ENCODE measurements around the gene MKRN1. TPM values are rescaled to one million over a fixed set of nuclear protein-coding genes. Genes with fewer than 3 reads are reported as not detected.
"Not testable (repeated sequence)": the region's sequence is repeated elsewhere in the genome, so short reads cannot be mapped to it uniquely, and the experiment has no call there.

Gene MKRN1
- total RNA-seq, 1 experiment from 2014 or later, result 77.7 TPM

DNA sequence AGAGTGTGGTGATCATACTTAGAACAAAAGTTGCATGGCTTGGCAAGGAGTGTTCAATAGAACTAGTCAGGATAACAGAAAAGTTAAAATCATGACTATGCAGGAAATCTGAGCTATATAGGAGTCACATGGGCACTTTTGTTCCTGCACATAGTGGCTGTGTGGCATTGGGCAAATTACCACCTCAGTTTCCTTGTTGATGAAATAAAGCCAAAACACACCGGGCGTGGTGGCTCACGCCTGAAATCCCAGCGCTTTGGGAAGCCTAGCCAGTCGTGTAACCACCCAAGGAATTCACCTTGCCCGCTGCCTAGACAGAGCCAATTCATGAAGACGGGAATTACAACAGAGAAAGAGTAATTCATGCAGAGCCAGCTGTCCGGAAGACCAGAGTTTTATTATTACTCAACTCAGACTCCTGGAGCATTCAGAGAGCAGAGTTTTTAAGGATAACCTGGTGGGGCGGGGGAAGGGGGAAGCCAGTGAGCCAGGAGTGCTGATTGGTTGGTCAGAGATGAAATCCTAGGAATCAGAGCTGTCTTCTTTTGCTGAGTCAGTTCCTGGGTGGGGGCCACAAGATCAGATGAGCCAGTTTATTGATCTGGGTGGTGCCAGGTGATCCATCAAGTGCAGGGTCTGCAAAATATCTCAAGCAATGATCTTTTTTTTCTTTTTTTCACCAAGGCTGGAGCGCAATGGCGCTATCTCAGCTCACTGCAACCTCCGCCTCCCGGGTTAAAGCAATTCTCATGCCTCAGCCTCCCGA, 6.4 kb upstream of the MKRN1 start:
- no peak for DNase-seq (ENCODE audit: low read depth)

- no peak for DNase-seq (ENCODE audit: low read depth)
Observed at GRCh38 chr7:140484951-140485499, 5.7 kb upstream of the MKRN1 start.

DNA sequence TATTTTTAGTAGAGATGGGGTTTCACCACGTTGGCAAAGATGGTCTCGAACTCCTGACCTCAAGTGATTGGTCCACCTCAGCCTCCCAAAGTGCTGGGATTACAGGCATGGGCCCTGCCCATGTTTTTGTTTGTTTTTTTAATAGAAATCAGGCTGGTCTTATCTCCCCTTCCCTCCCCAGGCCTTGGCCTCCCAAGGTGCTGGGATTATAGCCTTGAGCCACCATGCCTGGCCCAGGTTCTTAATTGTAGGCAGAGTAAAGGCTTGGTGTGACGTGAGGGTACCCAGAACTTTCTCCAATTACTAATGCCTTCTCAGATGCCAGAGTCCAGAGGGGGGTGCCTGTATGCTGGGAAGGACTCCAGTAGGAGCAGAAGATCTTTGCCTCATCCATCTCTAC, 5.2 kb upstream of the MKRN1 start:
- no peak for DNase-seq (ENCODE audit: low read depth)

GRCh38 chr7:140479739-140480084, 407 bp upstream of the MKRN1 start:
- no peak for DNase-seq (ENCODE audit: low read depth)

DNA sequence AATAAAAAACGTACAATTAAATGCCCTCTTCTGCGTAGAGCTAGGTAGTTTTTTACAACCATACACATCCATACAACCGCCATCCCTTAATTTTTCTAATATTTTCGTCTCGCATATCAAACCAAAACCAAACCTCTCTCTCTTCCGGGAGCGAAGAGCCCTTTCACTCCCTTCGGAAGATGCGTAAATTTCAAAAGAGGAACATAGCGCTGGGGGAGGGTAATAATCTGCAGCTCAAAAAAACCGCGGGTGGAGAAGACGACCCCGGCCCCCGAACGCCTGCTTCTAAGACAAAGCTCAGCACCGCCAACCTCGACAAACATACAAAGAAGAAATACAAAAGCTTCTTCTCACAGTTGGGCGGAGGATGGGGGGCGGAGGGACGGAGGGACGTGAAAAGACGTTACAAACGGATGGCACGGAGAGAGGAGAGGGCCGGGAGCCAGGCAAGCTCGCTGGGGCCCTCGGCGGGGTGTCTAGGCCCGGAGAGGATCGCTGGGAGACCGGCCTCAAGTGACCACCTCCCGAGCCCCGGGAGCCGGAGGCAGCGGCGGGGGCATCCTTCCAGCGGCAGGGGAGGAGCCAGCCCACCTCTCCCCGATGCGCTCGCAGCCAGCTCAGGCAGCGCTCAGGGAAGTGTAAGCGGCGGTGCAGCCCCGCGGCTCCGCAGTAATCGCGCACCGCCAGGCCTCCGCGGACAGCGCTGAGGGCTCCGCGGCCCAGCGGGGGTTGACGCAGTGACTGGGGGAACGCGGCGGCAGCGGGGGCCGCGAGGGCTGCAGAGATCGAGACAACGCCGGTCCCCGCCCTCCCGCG, 851 bp downstream of the MKRN1 start:
- DNase-seq (ENCODE audit: low read depth), result peak; percentile 42

GRCh38 chr7:140476698-140477261, 2.5 kb downstream of the MKRN1 start:
- no peak for DNase-seq (ENCODE audit: low read depth)

DNA sequence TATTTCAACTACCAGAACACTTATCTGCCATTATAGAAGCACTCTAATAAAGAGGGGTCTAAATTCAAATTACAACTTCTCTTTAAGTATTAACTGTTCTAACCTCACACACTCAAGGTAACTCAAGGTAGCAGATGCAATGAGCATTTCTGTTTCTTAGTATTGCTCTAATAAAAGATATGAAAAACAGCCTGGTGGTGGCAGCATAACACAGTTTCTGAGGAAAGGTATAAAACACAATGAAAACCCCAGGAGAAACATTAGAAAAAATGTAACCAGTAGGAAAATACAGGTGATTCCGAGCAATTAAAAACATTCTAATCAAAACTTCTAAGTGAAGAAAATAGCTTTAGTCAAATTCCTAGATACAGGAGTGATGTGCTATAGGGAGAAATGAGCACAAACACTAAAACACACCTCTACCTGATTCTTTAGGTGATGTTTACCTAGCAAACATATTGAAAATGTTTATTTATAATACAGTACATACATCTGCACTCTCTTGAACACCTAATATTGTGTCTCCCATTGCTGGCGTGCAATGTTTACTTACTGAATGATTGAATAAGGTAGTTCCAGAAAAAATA, 3.5 kb downstream of the MKRN1 start:
- DNase-seq (ENCODE audit: low read depth), result peak; percentile 65

GRCh38 chr7:140463111-140463510, 16.2 kb downstream of the MKRN1 start:
- DNase-seq (ENCODE audit: low read depth), result no peak

DNA sequence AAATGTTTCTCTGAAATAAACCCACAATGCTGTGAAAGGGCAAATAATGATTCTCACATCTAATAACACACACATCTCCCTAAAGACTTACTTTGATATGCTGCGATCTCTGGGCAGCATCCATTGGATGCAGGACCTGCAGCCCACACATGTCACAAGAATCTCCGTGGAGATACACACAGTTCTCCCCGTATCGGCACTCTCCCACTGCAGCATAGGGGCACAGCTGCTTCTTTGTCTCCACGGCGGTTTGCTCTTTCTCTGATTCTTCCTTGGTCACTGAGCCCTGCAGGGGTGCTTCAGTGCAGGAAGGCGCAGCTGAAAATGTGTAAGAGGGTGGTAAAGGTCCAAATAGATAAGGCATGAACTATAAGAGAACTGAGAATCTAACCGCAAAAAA, 20.4 kb downstream of the MKRN1 start:
- no peak for DNase-seq (ENCODE audit: low read depth)

DNA sequence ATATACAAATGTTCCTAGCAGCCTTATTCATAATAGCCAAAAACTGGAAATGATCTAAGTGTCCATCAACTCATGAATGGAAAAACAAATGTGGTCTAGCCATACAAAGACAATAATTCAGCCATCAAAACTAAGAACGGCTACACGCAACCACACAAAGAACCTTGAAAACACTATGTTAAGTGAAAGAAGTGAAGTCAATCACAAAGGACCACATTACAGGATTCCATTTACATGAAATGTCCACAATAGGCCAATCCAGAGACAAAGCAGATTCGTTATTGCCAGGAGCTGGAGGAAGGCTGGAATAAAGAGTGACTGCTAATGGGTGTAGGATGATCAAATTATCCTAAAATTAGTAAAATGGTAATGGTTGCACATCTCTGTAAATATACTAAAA, 21.1 kb downstream of the MKRN1 start:
- no peak for DNase-seq (ENCODE audit: low read depth)

GRCh38 chr7:140456551-140457051, 22.7 kb downstream of the MKRN1 start:
- no peak for DNase-seq (ENCODE audit: low read depth)

DNA sequence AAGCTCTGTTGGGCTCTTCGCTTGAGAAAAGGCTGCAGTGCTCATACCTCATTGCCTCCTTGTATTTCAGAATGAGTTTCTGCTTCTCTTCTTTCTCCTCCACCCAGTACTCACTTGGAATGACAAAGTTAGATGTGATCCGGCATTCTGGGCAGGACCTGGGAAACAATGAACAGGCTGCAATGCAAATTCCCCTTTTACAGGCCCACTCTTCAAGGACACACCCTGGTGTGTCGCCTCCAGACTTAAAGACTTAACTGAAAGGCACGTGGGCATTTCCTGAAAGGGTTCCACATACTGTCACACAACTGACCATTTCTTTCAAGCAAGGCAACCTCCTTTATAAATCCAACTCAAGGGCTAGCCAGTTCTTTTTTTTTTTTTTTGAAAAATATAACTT, 23.6 kb downstream of the MKRN1 start:
- DNase-seq (ENCODE audit: low read depth), result no peak

GRCh38 chr7:140454657-140455015, 24.7 kb downstream of the MKRN1 start:
- DNase-seq (ENCODE audit: low read depth), result no peak

GRCh38 chr7:140453785-140454656, 25.3 kb downstream of the MKRN1 start:
- DNase-seq (ENCODE audit: low read depth), result not testable (repeated sequence)

GRCh38 chr7:140453273-140453672, 26.0 kb downstream of the MKRN1 start:
- no peak for DNase-seq (ENCODE audit: low read depth)

- DNase-seq (ENCODE audit: low read depth), result no peak
Observed at GRCh38 chr7:140451716-140452115, 27.6 kb downstream of the MKRN1 start.

GRCh38 chr7:140448781-140449480, 30.4 kb downstream of the MKRN1 start:
- no peak for DNase-seq (ENCODE audit: low read depth)

- no peak for DNase-seq (ENCODE audit: low read depth)
Observed at GRCh38 chr7:140447841-140448240, 31.5 kb downstream of the MKRN1 start.

DNA sequence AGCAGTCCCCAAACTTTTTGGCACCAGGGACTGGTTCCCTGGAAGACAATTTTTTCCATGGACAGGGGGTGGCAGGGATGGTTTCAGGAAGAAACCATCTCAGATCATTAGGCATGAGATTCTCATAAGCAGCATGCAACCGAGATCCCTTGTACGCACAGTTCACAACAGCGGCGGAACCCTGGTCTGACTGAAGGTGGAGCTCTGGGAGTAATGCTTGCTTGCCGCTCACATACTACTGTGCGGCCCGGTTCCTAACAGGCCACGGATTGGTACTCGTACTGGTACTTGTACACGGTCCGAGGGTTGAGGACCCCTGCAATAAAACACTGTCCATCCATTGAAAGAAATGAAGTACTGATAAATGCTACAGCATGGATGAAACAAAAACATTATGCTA, 32.8 kb downstream of the MKRN1 start:
- DNase-seq (ENCODE audit: low read depth), result no peak

- DNase-seq (ENCODE audit: low read depth), result no peak
Observed at GRCh38 chr7:140441519-140441918, 37.8 kb downstream of the MKRN1 start.

Measured in M059J (cell line).